D341Med (cell line): Measurements from ENCODE around the gene ASB2.

Source experiments
- DNase-seq: peaks from one replicate; pipeline ENCODE4 v3.0.0; 2012; ENCODE audit warnings: low spot score

ASB2 gene, protein sequence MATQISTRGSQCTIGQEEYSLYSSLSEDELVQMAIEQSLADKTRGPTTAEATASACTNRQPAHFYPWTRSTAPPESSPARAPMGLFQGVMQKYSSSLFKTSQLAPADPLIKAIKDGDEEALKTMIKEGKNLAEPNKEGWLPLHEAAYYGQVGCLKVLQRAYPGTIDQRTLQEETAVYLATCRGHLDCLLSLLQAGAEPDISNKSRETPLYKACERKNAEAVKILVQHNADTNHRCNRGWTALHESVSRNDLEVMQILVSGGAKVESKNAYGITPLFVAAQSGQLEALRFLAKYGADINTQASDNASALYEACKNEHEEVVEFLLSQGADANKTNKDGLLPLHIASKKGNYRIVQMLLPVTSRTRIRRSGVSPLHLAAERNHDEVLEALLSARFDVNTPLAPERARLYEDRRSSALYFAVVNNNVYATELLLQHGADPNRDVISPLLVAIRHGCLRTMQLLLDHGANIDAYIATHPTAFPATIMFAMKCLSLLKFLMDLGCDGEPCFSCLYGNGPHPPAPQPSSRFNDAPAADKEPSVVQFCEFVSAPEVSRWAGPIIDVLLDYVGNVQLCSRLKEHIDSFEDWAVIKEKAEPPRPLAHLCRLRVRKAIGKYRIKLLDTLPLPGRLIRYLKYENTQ

DNA sequence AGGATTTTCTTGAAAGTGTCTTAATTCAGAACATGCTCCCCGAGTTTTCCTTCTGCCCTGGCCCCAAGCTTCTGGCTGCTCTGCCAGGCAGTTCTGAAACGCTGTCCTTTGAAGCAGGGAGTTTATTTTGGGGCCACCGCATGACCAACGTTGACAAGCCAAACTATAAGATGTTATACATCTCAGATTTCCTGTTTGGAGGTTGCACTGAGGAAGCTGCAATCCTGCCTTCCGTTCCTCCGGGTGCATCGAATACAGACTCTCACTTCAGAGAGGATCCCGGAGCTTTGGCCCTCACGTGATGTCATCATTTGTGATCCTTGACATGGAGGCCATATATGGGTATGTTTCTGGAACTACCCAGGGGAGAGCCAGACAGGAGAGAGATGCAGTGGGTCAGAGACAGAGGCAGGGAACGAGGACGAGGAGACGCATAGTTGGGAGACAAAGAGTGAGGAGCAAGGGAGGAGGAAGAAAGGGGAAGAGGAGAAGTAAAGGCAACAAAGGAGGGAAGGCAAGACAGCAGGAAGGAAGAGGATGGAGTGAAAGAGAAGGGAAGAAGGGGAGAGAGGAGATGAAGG, at the start of gene ASB2:
Gene ASB2, minus strand, starts transcription at position 94 of the 581 bp plus-strand sequence. CDS start 12,031 bp downstream, outside the sequence.
- DNase-seq: no peak

DNA sequence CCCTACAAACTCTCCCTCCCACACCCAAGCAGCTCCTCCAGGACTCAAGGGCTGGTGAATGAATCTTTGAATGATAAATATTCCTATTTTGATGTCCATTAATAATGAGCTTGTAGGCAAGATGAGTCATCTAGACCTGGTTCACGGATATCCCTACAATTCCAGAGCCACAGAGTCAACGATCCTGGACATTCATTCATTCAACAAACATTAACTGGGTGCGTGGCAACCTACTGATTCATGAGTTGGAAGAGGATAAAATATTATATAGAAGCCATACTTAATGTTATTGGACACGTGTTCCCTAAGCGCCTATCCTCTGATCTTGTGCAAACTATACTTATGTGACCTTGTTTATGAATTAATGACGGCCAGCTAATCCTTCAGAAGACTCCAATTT, 49.4 kb upstream of the ASB2 start:
- DNase-seq: no peak

DNA sequence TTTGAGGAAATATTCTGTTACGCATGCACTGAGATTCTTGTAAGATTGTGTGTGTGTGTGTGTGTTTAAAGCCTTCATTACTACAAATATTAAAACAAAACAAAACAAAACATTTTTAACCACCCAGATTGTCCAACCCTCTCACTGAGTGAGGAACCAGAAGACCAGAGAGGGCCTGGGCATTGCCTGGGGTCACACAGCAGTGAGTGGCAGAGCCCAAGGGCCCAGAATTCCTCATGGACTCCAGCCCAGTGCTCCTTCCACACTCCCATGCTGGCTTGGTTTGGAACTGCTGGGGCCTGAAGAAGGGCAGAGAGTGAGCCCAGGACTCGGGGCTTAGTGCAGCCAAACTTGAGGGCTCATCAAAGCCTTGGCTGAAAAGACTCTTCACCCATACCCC, 48.2 kb upstream of the ASB2 start:
- DNase-seq: no peak

DNA sequence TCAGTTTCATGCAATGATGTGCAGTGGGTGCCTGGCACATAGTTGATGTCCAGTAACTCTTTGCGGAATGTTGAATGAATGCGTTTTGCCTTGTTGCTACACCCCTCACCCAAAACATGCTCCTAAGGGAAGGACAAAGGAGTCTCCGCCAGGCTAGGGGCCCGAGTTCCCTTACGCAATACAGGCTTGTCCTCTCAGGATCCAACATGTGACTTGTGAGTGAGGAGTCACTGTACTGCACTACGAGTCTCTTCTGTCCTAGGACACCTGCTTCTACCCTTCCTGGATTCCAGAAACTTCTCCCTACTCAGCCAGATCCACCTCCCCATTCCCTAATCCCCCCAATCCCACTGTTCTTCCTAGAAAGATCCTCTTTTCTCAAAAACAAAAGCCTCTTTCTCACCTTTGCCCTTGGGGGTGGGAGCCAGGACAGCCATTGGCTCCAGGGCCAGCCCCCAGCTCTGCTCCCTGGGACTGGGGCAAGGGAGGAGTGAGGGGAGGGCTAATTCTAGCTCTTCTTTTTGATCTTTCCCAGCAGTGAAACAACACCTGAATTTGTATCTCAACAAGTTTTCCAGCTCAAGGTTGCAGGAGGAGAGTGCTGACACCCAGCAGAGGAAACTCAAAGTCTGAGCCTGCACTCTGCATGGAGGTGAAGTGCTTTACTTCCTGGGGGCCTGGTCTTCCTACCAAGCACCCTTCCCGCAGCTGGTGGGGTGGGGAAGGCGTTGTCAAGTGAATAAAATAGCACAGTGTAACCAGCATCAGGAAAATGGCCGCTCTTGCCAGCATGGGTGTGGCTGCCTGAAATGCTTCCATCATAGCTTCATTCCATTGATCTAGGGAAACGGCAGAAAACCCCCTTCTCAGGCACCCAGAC, 46.4 kb upstream of the ASB2 start:
- no peak for DNase-seq

DNA sequence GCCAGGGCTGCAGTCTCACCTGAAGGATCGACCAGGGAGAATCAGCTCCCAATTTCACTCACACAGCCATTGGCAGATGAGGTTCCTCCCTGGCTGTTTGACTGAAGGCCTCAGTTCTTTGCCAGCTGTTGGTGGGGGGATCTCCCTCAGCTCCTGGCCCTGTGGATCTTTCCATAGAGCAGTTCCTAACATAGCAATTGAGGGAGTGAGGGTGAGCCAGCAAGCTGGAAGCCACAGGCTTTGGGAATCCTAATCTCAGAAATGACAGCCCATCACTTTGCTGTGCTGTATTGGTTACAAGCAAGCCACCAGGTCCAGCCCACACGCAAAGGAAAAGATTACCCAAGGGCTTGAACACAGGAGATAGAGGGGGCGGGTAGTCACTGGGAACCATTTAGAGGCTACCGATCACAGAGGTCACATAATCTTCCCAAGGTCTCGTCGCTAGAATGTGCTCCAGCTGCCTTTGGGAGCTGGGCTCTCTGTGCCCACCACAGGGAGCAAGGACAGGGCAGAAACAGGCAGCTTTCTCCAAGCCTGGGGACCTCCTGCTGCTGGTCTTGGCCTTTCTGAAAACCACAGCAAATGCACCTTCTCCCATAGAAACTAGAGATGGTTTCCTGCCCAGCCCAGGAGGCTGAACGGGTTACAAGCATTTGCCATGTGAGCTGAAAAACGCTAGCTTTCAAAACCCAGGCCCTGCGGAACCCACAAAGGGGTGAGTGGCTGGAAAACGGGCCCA, 45.2 kb upstream of the ASB2 start:
- DNase-seq: no peak

DNA sequence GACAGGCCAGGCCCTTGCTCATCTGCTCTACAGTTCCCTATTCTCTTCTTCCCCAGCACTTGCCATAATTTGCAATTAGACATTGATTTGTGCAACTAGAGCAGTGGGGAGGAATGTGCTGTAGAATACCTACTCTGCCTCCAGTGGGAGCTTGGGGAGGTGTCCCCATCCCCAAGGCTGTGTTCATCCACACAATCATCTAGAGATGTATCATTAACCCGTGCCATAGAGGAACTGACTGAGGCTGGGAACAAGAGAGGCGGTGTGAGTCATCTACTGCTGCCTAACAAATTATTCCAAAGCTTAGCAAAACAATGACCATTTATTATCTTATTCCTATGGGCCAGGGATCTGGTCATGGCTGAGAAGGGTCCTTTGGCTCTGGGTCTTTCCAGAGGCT, 44.6 kb upstream of the ASB2 start:
- no peak for DNase-seq

DNA sequence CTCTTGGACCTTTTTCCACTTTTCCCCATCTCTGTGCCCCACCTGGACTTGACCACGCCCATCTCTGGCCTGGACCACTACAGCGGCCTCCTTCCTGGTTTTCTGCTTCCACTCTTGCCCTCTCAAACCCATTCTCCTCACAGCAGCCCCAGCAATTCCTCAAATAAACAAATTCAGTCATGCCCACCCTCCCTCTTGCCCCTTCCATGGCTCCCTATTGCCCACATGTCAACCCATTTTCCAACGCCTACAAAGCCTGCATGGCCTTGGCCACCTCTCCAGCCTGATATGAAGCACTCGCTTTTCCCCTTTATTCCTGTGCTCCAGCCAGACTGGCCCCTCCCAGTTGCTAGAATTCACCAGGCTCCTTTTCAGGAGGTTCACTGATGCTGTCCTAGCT, 43.9 kb upstream of the ASB2 start:
- DNase-seq: no peak

DNA sequence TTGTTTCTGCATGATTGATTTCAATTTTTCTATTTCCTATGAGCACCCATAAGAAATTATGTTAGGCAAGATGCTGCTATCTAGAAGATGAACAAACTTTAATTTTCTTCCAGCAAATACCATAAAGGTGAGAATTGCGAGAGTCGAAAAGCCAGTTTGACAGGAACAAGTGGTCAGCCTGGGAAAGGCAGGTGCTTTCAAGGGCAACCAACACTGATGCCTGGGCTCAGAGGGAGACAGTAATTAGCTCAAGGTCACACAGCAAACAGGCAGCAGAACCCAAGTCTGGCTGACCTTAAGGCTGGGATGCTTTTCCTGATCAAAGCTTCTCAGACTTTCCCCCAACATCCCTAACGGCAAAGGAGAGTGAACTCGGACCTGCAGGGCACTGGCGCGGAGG, 43.0 kb upstream of the ASB2 start:
- no peak for DNase-seq

DNA sequence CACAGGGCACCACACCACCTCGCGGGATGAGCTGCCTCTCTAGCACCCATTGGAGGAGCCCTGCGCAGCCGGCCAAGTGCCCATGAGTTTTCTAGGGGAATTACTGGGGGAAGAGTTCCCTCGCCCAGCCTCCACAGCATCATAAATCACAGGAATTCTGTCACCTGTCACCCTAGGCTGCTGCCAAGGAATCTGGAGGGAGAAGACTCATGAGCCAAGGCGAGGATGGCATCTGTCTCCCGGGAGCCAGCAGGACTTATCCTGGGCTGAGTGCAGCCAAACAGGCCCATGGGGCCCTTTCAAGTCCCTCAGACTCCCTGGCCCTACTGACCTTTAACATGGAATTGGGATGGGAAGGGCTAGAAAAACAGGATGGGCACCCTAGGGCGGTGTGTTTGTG, 41.9 kb upstream of the ASB2 start:
- DNase-seq: no peak

DNA sequence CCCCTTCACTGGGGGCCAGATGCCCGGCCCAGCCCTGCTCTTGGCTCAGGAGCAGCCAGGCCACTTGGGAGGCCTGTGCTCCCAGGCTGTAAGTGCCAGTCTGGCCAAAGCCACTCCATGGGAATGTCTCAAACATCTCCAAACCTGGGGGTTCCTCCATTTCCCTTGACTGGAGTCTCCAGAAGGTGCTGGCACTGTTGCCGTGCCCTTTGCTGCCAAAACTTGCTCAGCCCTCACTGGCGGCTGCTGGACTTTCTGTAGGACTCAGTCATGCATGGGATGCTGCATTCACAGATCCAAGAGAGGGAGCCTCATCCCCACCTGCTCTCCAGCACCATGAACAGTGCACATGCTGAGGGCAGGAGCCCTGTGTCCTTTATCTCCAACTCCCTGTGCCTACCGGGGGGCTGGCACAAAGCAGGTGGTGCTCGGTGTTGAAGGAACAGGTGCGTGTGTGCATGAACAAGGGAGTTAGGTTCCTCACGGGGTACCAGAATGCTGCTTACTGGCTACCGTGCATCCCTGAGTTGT, 40.1 kb upstream of the ASB2 start:
- no peak for DNase-seq

DNA sequence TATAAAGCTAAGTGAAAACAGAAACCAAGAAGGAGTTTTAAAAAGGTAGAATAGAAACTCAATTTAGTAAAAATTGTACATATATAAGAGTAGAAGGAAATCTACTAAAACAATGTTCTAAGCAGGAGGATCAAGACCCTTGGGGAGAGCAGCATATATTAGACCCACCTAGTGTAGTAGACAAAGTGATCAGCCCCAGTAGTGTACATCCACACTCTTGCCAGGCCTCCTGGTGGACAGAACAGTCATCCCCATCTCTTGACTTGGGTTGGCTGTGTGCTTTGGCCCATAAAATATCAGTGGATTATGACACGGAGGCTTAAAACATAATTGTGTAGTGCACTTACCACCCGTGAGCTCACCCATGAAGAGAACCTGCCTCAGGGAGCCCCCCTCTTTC, 38.9 kb upstream of the ASB2 start:
- no peak for DNase-seq

DNA sequence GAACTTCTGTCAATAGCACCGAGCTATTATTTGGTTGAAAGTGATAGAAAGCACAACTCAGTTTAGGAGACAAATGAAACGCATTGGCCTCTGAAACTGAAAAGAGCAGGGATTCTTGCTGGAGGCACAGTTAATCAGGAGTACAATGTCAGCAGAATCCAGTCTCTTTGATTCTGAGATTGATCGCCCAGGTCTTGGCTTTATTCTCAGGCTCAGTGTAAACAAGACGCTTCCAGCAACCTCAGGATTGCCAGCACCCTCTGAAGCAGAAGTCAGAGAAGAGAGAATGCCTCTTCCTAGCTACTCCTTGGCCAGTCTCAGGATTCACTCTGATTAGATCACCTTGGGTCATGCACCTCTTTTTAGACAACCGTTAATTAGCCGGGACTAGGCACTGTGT, 38.0 kb upstream of the ASB2 start:
- DNase-seq: no peak

DNA sequence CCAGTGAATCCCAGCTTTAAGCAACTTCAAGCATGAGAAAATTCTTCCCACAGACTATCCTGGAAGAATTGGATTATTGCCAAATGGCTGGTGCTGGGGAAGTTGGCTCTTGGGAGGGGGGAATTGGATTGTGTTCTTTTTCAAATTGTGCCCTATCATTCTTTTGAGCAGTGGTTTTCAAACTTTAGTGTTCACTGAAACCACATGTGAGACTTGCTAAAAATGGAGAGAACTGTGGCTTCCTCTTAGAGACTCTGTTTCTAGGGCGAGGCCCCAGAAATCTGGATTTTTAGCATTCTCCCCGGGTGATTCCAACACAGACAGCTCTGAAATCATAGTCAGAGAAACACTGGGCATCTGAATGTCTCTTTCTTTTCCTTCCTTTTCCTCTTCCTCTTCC, 35.4 kb upstream of the ASB2 start:
- no peak for DNase-seq

DNA sequence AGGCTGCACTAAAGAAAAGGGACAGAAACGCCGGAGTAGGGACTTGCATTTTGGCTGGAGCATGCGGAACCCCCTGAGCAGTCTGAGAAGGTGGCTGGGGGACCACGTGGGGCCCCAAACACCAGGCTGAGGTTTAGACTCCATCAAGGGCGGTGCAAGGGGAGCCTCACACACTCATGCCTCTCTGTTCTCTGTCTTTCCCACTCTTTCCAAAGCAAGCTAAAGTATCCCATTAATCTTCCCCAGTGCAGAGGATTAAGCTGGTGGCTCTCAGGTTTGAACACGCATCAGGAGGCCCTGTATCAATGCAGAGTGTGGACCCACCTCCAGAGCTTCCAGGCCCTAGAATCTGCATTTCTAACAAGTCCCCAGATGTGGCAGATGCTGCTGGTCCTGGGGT, 34.3 kb upstream of the ASB2 start:
- DNase-seq: no peak

DNA sequence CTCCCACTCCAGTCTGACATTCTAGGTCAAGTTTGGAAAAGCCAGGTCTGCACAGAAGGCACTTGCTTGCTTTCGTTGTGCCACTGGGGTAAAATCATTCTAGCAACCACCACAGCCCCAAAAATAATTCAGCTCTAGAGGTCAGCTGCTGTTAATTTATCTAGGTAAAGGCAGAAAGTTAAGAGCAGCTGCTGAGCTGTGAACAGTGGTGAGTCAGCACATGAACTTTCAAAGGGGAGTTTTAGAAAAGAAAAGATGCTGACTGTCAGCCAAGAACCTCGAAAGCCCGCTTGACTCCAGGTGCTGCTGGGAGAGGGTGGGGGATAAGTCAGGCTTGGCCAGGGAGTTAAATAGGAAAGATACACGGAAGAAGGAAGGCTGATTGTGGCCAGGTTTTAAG, 33.4 kb upstream of the ASB2 start:
- DNase-seq: no peak

DNA sequence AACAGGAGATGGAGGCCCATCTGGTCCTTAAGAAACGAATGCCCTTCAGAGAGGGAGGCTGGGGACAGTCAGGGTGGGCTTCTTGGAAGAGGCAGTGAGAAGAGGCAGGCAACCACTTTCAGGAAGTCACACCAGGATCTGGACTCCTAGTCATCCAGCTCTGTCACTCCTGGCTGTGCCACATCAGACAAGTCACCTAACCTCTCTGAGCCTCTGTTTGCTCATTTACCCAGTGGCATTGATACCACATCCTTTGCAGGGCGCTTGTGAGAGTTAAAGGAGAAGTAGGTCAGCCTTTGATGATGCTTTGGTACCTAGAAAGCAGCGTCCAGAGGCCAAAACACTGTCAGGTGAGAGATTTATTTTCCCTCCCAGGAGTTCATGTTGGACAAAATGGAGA, 31.9 kb upstream of the ASB2 start:
- DNase-seq: no peak

DNA sequence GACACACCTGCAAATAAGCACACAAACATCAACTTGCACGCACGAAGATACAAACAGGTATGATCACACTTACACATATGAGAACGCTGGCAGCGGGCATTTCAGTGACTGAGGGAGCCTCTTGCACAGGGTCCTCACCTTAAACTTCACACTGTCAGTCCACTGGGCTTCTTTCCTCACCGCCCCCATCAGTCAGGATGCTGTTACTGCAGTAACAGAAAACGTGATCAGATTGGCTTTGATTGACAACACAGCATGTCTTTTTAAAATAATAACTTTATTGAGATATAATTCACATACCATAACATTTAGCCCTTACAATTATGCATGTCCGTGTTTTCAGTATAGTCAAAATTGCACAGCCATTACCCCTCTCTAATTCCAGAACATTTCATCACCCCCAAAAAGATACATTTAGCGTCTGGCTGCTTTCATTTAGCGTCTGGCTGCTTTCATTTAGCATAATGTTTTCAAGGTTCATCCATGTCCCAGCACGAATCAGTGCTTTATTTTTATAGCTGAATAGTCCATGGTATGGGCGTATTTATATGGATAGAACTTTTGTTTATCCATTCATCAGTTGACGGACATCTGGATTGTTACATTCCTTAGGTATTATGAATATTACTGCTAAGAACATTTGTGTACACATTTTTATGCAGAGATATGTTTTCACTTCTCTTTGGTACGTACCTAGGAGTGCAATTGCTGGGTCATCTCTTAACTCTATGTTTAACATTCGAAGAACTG, 29.1 kb upstream of the ASB2 start:
- no peak for DNase-seq

DNA sequence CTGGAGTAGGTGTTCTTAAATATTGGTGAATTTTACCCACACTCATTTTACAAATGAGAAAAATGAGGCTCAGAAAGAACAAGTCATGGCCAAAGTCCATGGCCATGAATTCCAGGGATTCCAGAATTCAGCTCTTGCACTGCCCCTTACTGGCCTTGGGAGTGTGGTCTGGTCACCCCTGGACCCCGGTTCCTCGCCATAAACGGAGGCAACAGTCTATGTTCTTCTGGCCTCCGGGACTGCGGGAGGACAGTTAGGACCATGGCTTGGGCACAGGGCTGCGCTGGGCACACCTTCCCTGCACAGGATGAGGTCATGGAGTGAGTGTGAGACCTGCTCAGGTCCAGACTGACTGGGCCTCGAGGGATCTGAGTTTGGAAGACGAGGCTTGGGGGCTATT, 27.6 kb upstream of the ASB2 start:
- no peak for DNase-seq

DNA sequence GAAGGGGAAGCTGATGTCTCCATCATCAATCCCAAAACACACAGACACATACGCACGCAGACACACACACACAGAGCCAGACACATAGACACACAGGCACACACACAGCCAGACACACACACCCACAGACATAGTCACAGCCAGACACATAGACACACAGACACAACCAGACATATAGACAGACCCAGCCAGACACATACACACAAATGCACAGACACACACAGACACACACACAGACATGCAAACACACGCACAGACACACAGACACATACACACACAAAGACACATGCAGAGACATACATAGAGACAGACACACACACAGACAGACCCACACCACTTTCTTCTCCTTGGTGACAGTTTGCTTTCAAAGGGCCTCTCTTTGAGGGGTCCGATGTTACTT, 27.0 kb upstream of the ASB2 start:
- DNase-seq: no peak

DNA sequence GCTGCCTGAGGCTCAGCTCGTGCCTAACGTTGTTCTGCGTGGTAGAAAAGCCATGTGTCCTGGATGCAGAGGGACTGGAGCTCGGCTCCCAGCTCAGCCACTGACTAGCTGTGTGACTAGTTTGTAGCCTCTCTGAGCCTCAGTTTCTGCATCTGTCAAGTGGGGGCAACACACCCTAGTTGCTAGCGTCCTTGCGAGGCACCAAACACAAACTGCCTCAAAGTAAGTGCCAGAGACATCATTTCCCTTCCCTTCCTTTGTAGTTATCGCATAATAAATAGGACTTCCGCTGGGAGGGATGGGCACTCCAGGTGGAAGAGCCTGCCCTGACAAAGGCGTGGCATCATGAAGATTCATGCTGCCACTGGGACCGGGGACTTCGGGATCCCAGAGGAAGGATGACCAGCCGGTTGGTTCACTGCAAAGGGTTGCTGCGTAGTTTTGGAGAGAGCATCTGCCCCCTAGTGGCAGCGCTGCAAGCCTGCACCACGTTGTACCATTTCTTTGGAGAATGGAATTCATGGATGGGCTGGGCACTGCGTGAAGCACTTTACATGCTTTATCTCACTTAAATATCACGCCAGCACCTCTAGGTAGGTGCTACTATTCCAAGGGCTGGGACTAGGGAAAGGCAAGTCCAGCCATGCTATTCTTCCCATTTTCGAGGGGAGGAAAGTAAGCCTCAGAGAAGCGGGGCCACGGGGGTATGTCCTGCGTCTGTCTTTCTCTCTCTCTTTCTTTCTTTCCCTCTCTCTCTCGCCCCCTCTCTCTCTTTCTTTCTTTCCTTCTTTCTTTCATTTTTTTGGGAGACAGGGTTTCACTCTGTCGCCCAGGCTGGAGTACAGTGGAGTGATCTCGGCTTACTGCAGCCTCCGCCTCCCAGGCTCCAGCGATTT, 25.4 kb upstream of the ASB2 start:
- DNase-seq: peak; percentile 84
